ENCODE measurements around the gene LRP11.

Gene LRP11

DNA sequence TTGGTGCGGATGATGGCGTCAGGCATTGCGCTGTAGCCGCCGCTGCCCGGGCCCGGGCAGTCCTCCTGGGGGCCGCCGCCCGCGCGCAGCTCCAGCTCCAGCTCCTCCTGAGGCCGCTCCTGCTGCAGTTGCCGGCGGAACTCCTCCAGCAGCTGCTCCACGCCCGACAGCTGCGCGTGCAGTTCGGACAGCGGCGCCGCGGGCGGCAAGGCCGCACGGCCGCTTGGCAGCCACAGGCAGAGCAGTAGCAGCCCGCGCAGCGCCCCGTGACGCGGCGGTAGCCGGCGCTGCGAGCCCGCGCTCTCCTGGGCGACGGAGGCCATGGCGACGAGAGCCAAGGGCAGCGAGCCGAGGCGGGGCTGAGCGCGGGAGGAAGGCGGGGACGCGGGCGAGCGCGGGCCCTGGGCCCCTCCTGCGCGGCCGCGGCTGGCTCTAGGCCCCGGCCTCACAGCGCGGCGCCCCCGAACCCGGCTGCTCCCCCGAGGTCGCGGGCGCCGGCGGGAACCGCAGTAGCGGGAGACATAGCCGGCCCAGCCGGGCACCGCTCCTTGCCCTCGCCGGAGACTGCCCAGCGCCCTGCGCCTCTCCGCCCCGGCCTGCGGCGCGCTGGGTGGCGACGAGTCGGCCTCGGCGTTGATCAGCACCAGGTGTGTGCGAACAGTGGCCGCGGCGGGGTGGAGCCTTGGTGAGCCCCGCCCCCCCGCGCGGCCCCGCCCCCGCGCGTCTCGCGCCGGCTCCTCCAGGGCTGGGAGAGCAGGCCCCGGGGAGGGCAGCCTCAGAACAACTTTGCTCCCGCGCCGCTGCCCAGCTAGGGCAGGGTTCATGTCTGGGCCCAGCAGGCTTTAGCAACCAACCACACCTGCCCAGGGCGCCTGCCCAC is at the start of gene LRP11:
Gene LRP11, minus strand, starts transcription at position 662 of the 880 bp plus-strand sequence. Its CDS starts 339 bp downstream, at position 323.
- TF ChIP-seq CREB1 (IDR thresholded peaks at IDR 0.05; ENCODE audit: low read depth) (no peak), TCF12 (IDR thresholded peaks at IDR 0.05; ENCODE audit: low read depth) (0 out of 2 replicates have a peak, but pooled peaks have one; percentile 8), FOXM1 (IDR thresholded peaks at IDR 0.05; ENCODE audit: borderline replicate concordance, low read depth) (no peak), ZBTB7A (IDR thresholded peaks at IDR 0.05; ENCODE audit: low read depth) (peak; percentile 39; the same call in 1 of the 2 replicates), MAX (IDR thresholded peaks at IDR 0.05) (peak; percentile 77), NFIC (IDR thresholded peaks at IDR 0.05) (peak; percentile 44; the same call in 1 of the 2 replicates), TAF1 (IDR thresholded peaks at IDR 0.05; ENCODE audit: low read depth) (peak; percentile 63), YY1 (IDR thresholded peaks at IDR 0.05; ENCODE audit: low read depth) (peak; percentile 52), TEAD4 (IDR thresholded peaks at IDR 0.05) (no peak), EGR1 (IDR thresholded peaks at IDR 0.05) (no peak)
- TF ChIP-seq, protein P1, sequence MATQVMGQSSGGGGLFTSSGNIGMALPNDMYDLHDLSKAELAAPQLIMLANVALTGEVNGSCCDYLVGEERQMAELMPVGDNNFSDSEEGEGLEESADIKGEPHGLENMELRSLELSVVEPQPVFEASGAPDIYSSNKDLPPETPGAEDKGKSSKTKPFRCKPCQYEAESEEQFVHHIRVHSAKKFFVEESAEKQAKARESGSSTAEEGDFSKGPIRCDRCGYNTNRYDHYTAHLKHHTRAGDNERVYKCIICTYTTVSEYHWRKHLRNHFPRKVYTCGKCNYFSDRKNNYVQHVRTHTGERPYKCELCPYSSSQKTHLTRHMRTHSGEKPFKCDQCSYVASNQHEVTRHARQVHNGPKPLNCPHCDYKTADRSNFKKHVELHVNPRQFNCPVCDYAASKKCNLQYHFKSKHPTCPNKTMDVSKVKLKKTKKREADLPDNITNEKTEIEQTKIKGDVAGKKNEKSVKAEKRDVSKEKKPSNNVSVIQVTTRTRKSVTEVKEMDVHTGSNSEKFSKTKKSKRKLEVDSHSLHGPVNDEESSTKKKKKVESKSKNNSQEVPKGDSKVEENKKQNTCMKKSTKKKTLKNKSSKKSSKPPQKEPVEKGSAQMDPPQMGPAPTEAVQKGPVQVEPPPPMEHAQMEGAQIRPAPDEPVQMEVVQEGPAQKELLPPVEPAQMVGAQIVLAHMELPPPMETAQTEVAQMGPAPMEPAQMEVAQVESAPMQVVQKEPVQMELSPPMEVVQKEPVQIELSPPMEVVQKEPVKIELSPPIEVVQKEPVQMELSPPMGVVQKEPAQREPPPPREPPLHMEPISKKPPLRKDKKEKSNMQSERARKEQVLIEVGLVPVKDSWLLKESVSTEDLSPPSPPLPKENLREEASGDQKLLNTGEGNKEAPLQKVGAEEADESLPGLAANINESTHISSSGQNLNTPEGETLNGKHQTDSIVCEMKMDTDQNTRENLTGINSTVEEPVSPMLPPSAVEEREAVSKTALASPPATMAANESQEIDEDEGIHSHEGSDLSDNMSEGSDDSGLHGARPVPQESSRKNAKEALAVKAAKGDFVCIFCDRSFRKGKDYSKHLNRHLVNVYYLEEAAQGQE (IDR thresholded peaks at IDR 0.05; ENCODE audit: low read depth), result peak; percentile 80

DNA sequence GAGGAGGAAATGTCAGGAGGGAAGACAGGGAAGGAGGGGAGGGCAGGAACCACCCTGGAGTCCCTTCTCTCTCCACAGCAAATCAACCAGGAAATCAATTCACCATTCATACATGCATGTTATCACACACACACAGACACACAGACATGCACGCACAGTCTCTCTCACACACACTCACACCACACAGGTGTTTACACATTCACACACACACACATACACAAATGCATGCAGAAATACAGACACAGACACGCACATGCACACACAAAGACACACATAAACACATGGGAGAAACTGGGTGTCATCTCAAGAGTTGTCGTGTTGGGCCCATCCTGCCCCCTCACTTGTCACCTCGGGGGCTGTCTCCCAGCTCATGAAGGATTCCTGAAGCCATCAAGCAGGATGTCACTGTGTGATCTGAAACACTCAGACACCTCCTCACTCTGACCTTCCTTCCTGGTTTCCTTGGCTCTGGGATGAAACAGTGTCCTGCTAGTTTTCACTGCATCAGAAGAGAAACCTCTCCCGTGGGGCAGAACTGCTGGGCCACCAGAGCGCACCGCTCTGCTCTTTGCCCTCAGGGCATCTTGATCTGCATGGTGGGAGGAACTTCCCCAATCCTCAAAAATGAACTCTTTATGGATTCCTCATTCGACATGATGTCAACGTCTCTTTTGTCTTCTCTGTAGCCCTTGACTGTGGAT is 49.5 kb upstream of the LRP11 start:
- TF ChIP-seq CEBPB (IDR thresholded peaks at IDR 0.05) (no peak), TEAD4 (IDR thresholded peaks at IDR 0.05) (no peak), ZBTB7A (IDR thresholded peaks at IDR 0.05; ENCODE audit: low read depth) (no peak), EP300 (IDR thresholded peaks at IDR 0.05; ENCODE audit: borderline replicate concordance) (no peak), CREB1 (IDR thresholded peaks at IDR 0.05; ENCODE audit: low read depth) (no peak), TAF1 (IDR thresholded peaks at IDR 0.05; ENCODE audit: low read depth) (no peak), NFIC (IDR thresholded peaks at IDR 0.05) (no peak), TCF12 (IDR thresholded peaks at IDR 0.05; ENCODE audit: low read depth) (no peak), RAD21 (IDR thresholded peaks at IDR 0.05; ENCODE audit: low read depth) (no peak), MAX (IDR thresholded peaks at IDR 0.05) (no peak), EGR1 (IDR thresholded peaks at IDR 0.05) (no peak), YY1 (IDR thresholded peaks at IDR 0.05; ENCODE audit: low read depth) (no peak), FOXM1 (IDR thresholded peaks at IDR 0.05; ENCODE audit: borderline replicate concordance, low read depth) (no peak)
- TF ChIP-seq, protein P2, sequence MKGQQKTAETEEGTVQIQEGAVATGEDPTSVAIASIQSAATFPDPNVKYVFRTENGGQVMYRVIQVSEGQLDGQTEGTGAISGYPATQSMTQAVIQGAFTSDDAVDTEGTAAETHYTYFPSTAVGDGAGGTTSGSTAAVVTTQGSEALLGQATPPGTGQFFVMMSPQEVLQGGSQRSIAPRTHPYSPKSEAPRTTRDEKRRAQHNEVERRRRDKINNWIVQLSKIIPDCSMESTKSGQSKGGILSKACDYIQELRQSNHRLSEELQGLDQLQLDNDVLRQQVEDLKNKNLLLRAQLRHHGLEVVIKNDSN (IDR thresholded peaks at IDR 0.05), result no peak
- TF ChIP-seq, protein P1 (IDR thresholded peaks at IDR 0.05; ENCODE audit: low read depth), result no peak

DNA sequence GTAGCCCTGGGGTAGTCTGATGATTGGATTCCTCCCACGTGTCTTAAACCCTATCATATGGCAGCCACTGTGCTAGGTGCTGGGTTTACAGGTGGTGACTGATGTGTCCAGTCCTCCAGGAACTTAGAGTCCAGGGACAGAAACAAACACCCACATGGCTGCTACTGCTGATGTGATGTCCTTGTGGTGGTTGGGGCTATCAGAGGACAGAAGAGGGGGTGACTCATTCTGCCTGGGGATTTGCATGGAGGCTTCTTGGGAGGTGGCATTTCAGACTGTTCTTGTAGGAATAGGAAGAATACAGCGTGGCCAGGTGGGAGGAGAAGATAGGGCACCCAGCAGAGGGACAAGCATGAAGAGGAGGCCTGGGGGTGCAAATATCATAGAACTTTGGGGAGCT is 48.9 kb upstream of the LRP11 start:
- TF ChIP-seq EP300 (IDR thresholded peaks at IDR 0.05; ENCODE audit: borderline replicate concordance), result no peak

DNA sequence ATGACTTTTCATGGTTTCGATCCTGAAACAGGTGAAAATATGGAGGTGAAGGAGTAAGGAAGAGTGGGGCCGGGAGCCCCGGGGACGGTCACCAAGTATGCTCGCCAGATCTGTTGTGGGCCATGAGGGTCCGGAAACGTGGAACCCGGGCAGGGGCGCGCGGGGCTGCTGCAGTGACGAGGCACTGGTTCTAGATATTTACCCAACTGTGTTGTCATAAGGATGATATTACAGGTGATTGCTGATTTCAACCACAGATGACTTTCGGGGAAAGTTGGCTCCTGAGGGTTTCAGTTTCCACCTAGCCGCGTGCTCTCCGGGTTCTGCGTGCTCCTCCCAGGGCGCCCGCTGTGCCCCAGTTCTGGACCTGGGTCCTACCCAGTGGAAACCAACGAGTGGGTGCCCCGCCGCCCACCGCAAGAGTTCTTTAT is 46.6 kb upstream of the LRP11 start:
- TF ChIP-seq, protein P2 (IDR thresholded peaks at IDR 0.05), result no peak
- TF ChIP-seq YY1 (IDR thresholded peaks at IDR 0.05; ENCODE audit: low read depth) (no peak), EP300 (IDR thresholded peaks at IDR 0.05; ENCODE audit: borderline replicate concordance) (no peak), EGR1 (IDR thresholded peaks at IDR 0.05) (no peak), CREB1 (IDR thresholded peaks at IDR 0.05; ENCODE audit: low read depth) (no peak), TCF12 (IDR thresholded peaks at IDR 0.05; ENCODE audit: low read depth) (no peak), TAF1 (IDR thresholded peaks at IDR 0.05; ENCODE audit: low read depth) (no peak), RAD21 (IDR thresholded peaks at IDR 0.05; ENCODE audit: low read depth) (no peak), ZBTB7A (IDR thresholded peaks at IDR 0.05; ENCODE audit: low read depth) (no peak), MAX (IDR thresholded peaks at IDR 0.05) (no peak), CEBPB (IDR thresholded peaks at IDR 0.05) (no peak), FOXM1 (IDR thresholded peaks at IDR 0.05; ENCODE audit: borderline replicate concordance, low read depth) (no peak), NFIC (IDR thresholded peaks at IDR 0.05) (no peak), TEAD4 (IDR thresholded peaks at IDR 0.05) (no peak)
- TF ChIP-seq, protein P1 (IDR thresholded peaks at IDR 0.05; ENCODE audit: low read depth), result no peak

Data from Ishikawa (cell line).